Measurements from ENCODE around the gene LAPTM5. TPM values are rescaled to one million over a fixed set of nuclear protein-coding genes. Genes with fewer than 3 reads are reported as not detected.

LAPTM5 gene
- total RNA-seq, 2 donors from 2014 or later, result 14.9 to 39.1 TPM

- H3K27ac ChIP-seq, result no peak overlapping the region
- no peaks in the 10 kb centered on the region for H3K9me3 ChIP-seq
- DNase-seq (ENCODE audit: low spot score), result no peak
- no peaks in the 10 kb centered on the region for H3K27me3 ChIP-seq (replicated peaks; ENCODE audit: insufficient read depth)
- no peaks in the 10 kb centered on the region for H3K4me1 ChIP-seq (replicated peaks)
- TF ChIP-seq POLR2AphosphoS5 (IDR thresholded peaks at IDR 0.05) (no peak), POLR2A (IDR thresholded peaks at IDR 0.05) (no peak)
- TF ChIP-seq, protein P1, sequence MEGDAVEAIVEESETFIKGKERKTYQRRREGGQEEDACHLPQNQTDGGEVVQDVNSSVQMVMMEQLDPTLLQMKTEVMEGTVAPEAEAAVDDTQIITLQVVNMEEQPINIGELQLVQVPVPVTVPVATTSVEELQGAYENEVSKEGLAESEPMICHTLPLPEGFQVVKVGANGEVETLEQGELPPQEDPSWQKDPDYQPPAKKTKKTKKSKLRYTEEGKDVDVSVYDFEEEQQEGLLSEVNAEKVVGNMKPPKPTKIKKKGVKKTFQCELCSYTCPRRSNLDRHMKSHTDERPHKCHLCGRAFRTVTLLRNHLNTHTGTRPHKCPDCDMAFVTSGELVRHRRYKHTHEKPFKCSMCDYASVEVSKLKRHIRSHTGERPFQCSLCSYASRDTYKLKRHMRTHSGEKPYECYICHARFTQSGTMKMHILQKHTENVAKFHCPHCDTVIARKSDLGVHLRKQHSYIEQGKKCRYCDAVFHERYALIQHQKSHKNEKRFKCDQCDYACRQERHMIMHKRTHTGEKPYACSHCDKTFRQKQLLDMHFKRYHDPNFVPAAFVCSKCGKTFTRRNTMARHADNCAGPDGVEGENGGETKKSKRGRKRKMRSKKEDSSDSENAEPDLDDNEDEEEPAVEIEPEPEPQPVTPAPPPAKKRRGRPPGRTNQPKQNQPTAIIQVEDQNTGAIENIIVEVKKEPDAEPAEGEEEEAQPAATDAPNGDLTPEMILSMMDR (IDR thresholded peaks at IDR 0.05), result no peak
- WGBS, result 82% methylated on average over 16 of the region's 16 CpGs
- H3K4me3 ChIP-seq, result no peak overlapping the region
- no peaks in the 10 kb centered on the region for H3K36me3 ChIP-seq
- intact Hi-C loops (cut with DNase I), result no loop called here
Measured at GRCh38 chr1:30746212-30747032, 11.2 kb downstream of the LAPTM5 start.

DNA sequence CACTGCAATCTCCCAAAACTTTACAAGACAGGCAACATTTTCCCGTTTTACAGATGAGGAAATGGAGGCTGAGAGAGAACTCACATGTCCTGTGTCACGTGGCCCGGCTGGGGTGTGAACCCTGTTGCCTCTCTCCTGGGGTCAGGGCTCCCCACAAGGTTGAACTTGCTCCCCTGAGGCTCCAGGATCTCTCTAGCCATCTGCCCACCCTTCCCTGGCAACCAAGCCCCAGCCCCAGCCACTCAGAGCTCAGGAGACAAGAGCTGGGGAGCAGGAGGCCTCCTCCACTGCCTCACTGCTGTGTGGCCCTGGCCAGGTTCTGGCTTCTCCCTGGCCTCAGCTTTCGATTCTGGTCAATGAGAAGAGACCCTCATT is 11.8 kb downstream of the LAPTM5 start:
- Histone ChIP-seq H3K4me1 (replicated peaks) (no peaks in the 10 kb centered on the region), H3K4me3 (no peak overlapping the region), H3K27me3 (replicated peaks; ENCODE audit: insufficient read depth) (no peaks in the 10 kb centered on the region), H3K36me3 (no peaks in the 10 kb centered on the region), H3K9me3 (no peaks in the 10 kb centered on the region), H3K27ac (no peak overlapping the region)
- DNase-seq (ENCODE audit: low spot score), result no peak
- TF ChIP-seq POLR2AphosphoS5 (IDR thresholded peaks at IDR 0.05), result no peak
- TF ChIP-seq, protein P1 (IDR thresholded peaks at IDR 0.05), result no peak
- TF ChIP-seq POLR2A (IDR thresholded peaks at IDR 0.05), result no peak
- intact Hi-C loops (cut with DNase I), result no loop called here
- WGBS, result 72% methylated on average over 4 of the region's 4 CpGs

GRCh38 chr1:30745156-30745833 is 12.3 kb downstream of the LAPTM5 start:
- H3K36me3 ChIP-seq, result no peaks in the 10 kb centered on the region
- 86% methylated on average over 14 of the region's 14 CpGs for WGBS
- H3K27ac ChIP-seq, result no peak overlapping the region
- no peaks in the 10 kb centered on the region for H3K9me3 ChIP-seq
- DNase-seq (ENCODE audit: low spot score), result no peak
- H3K4me3 ChIP-seq, result no peak overlapping the region
- intact Hi-C loops (cut with DNase I), result no loop called here
- H3K27me3 ChIP-seq (replicated peaks; ENCODE audit: insufficient read depth), result no peaks in the 10 kb centered on the region
- no peak for TF ChIP-seq POLR2AphosphoS5 (IDR thresholded peaks at IDR 0.05)
- TF ChIP-seq, protein P1 (IDR thresholded peaks at IDR 0.05), result no peak
- TF ChIP-seq POLR2A (IDR thresholded peaks at IDR 0.05), result no peak
- no peaks in the 10 kb centered on the region for H3K4me1 ChIP-seq (replicated peaks)

DNA sequence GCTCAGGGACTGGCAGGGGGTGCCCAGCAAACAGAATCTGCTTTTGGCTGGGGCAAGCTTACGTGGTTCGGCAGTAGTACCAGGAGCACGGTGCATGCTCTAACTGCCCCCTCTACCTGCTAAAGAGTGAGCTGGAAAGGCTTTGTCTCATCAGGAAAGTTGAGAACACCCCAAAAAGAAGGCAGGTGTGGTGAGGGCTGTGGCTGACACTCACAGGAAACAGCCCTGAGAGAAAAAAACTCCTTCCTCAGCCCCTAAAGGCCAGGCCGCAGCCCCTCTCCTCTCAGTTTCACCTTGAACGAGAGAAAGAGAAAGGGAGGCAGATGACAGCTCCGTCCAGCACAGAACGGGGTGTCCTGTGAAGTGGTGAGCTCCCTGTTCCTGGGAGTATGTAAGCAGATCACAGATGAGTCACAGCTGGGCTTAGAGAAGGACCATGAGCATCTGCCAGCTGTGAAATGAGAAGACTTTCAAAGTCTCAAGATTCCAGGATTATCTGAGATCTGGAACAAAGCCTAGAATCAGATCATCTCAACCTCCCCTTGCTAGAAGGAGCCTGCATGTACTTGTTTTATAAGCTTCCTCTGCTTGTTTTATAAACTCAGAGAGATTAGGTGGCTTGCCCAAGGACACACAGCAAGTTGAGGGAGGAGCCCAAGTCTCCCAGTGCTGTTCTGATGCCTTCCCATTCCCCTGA is 13.4 kb downstream of the LAPTM5 start:
- Histone ChIP-seq H3K27me3 (replicated peaks; ENCODE audit: insufficient read depth) (no peaks in the 10 kb centered on the region), H3K9me3 (no peaks in the 10 kb centered on the region), H3K36me3 (no peaks in the 10 kb centered on the region), H3K4me3 (no peak overlapping the region), H3K27ac (no peak overlapping the region), H3K4me1 (replicated peaks) (no peaks in the 10 kb centered on the region)
- intact Hi-C loops (cut with DNase I), result no loop called here
- TF ChIP-seq, protein P1 (IDR thresholded peaks at IDR 0.05), result no peak
- TF ChIP-seq POLR2A (IDR thresholded peaks at IDR 0.05) (no peak), POLR2AphosphoS5 (IDR thresholded peaks at IDR 0.05) (no peak)
- DNase-seq (ENCODE audit: low spot score), result no peak
- 70% methylated on average over 7 of the region's 7 CpGs for WGBS

All from prostate gland (tissue), 2 donors.